Left ventricle myocardium inferior (tissue), 1 donor: ENCODE measurements around the gene SRPK2. TPM values are rescaled to one million over a fixed set of nuclear protein-coding genes. Genes with fewer than 3 reads are reported as not detected.

Experiments used
- DNase-seq: peaks from one replicate; pipeline ENCODE4 v3.0.0-alpha.2; 2020
- H3K27ac ChIP-seq: fragments of 200-600 bp; replicated peaks from 2 replicates; pipeline ENCODE4 v1.8.0; 2021
- H3K27me3 ChIP-seq: fragments of 200-600 bp; 2 replicates; pipeline ENCODE4 v1.8.0; 2021; ENCODE audit warnings: low read depth
- H3K36me3 ChIP-seq: fragments of 200-600 bp; 2 replicates; pipeline ENCODE4 v1.8.0; 2021
- H3K4me1 ChIP-seq: fragments of 200-600 bp; 2 replicates; pipeline ENCODE4 v1.8.0; 2021
- H3K4me3 ChIP-seq: fragments of 200-600 bp; 2 replicates; pipeline ENCODE4 v1.8.0; 2021; ENCODE audit warnings: mild to moderate bottlenecking, moderate library complexity
- H3K9me3 ChIP-seq: fragments of 200-600 bp; replicated peaks from 2 replicates; pipeline ENCODE4 v1.8.0; 2021
- intact Hi-C: fragments of 100-400 bp; cut with micrococcal nuclease; formaldehyde crosslinking; loops from one replicate; pipeline ENCODE4 v1.11.0; 2022
- total RNA-seq: library from RNA; stranded (reverse); fragmentation: NEBNext Ultra II Directional; extraction: Animal tissue kit (Norgen Biotek cat#: 25700); gene quantifications from one replicate; pipeline ENCODE4 v1.2.1, GENCODE V29; 2021
- TF ChIP-seq, protein P1 (sequence below): fragments of 200-600 bp; IDR thresholded peaks from 2 replicates; pipeline ENCODE4 v1.8.0; 2021; ENCODE audit warnings: antibody characterized with exemption, mild to moderate bottlenecking, borderline replicate concordance
- donor health status: DM: no; HTN: yes; CAD: no; lungs with severe emphysema.

Gene SRPK2
- total RNA-seq, 1 donor from 2014 or later, result 34.3 TPM

DNA sequence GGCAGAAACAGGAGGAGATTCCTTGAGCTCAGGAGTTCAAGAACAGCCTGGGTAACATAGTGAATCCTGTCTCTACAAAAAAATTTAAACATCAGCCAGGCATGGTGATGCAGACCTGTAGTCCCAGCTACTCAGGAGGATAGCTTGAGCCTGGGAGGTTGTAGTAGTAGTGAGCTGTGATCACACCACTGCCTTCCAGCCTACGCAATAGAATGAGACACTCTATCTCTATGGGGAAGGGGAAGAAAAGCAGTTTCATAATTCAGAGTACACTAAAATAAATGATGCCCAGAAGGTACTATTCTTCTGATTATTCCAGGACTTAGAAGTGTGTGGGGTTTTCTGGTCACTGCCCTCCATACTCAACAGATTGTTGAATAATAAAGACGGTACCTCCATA, 197.4 kb downstream of the SRPK2 start:
- Histone ChIP-seq H3K4me3 (no peak overlapping the region), H3K27ac (no peak overlapping the region), H3K36me3 (no peaks in the 10 kb centered on the region), H3K4me1 (peaks cover 7% of the 10 kb centered on the region), H3K27me3 (no peaks in the 10 kb centered on the region), H3K9me3 (no peaks in the 10 kb centered on the region)
- no peak for DNase-seq
- TF ChIP-seq, protein P1, sequence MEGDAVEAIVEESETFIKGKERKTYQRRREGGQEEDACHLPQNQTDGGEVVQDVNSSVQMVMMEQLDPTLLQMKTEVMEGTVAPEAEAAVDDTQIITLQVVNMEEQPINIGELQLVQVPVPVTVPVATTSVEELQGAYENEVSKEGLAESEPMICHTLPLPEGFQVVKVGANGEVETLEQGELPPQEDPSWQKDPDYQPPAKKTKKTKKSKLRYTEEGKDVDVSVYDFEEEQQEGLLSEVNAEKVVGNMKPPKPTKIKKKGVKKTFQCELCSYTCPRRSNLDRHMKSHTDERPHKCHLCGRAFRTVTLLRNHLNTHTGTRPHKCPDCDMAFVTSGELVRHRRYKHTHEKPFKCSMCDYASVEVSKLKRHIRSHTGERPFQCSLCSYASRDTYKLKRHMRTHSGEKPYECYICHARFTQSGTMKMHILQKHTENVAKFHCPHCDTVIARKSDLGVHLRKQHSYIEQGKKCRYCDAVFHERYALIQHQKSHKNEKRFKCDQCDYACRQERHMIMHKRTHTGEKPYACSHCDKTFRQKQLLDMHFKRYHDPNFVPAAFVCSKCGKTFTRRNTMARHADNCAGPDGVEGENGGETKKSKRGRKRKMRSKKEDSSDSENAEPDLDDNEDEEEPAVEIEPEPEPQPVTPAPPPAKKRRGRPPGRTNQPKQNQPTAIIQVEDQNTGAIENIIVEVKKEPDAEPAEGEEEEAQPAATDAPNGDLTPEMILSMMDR, result no peak
- intact Hi-C loops, result no loop called here

DNA sequence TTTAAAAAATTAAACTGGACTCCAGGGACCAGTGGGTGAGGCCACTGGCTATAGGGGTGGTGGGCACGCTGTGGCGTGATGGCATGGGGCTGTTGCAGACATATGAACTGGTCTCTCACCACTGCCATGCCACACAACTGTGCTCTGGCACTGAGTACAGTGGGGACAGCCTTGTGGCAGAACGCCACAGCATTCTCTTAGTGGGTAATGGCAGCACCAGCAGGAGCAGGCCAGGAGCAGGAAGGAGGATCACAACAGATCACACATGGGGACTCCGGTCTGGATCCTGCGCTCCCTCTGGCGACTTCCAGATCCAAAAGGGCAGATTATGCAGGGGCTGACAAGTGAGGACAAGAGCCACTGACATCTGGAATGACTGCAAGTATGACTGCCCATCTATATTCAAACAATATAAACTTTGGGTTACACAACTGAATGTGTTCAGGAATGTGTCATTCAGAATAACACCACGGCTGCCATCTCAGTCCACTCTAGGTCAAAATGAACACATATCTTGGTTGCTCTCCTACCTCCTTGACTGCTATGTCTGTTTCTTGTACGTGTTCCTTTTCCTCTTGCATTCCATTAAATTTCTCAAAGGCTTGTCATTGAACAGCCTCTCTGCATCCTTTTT, 198.7 kb downstream of the SRPK2 start:
- no peaks in the 10 kb centered on the region for H3K27me3 ChIP-seq
- intact Hi-C loops, result no loop called here
- H3K4me3 ChIP-seq, result no peak overlapping the region
- no peaks in the 10 kb centered on the region for H3K9me3 ChIP-seq
- TF ChIP-seq, protein P1, result no peak
- DNase-seq, result no peak
- no peak overlapping the region for H3K27ac ChIP-seq
- H3K4me1 ChIP-seq, result peaks cover 7% of the 10 kb centered on the region
- no peaks in the 10 kb centered on the region for H3K36me3 ChIP-seq

DNA sequence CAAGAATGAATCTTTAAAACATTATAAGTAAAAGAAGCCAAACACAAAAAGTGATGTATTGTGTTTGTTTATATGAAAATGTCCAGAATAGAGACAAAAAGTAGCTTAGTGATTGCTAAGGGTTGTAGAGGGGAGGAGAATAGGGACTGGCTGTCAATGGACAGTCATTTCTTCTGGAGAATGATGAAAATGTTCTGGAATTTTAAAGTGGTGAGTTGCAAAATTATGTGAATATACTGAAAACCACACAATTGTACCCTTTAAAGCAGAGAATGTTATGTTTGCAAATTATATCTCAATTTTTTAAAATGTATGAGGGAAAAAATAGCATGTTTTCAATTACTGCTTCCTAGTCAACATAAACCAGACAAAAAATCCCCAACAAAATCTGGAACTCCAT, 200.5 kb downstream of the SRPK2 start:
- H3K9me3 ChIP-seq, result no peaks in the 10 kb centered on the region

DNA sequence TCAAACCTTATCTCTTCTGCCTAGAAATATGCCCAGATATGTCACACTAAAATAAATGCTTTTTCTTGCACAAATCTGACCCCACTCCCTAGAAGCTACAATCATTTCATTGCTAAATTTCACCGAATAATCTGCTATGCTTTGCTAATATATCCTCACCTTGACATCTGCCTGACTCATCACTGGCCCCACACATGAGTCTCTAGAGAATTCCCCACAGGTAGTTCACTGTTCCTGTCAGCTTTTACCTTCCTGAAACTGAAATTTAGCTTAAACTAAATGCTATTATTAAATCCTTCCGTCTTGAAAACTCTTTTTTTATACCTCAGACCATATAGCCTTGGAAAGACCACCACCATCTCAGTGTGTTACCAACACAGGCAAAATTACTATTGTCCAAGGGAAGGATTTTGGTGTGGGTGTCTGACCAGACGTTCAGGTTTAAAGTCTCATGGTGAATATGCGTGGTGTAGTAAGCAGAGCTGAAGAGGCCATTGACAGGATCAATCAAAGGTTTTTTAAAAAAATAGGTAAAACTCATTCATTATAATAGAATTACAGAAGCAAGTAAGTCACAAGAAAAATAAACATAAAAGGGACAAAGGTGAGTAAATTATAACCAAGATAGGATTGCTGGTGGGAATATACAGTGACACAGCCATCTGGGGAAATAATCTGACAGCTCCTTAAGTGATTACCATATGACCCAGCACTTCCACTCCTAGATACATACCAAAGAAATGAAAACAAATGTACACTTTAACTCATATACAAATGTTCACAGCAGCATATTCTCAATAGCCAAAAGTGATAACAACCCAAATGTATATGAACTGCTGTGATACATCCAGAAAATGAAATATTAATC, 201.2 kb downstream of the SRPK2 start:
- Histone ChIP-seq H3K4me3 (no peak overlapping the region), H3K36me3 (no peaks in the 10 kb centered on the region), H3K4me1 (peaks cover 7% of the 10 kb centered on the region), H3K27me3 (no peaks in the 10 kb centered on the region), H3K9me3 (no peaks in the 10 kb centered on the region), H3K27ac (no peak overlapping the region)
- intact Hi-C loops, result no loop called here
- TF ChIP-seq, protein P1, result no peak
- DNase-seq, result no peak

More for the DNA sequence above, 200.5 kb downstream of the SRPK2 start:
- no peak overlapping the region for H3K27ac ChIP-seq
- H3K27me3 ChIP-seq, result no peaks in the 10 kb centered on the region
- TF ChIP-seq, protein P1, result no peak
- DNase-seq, result no peak
- H3K4me1 ChIP-seq, result peaks cover 7% of the 10 kb centered on the region
- intact Hi-C loops, result no loop called here
- no peaks in the 10 kb centered on the region for H3K36me3 ChIP-seq
- H3K4me3 ChIP-seq, result no peak overlapping the region

DNA sequence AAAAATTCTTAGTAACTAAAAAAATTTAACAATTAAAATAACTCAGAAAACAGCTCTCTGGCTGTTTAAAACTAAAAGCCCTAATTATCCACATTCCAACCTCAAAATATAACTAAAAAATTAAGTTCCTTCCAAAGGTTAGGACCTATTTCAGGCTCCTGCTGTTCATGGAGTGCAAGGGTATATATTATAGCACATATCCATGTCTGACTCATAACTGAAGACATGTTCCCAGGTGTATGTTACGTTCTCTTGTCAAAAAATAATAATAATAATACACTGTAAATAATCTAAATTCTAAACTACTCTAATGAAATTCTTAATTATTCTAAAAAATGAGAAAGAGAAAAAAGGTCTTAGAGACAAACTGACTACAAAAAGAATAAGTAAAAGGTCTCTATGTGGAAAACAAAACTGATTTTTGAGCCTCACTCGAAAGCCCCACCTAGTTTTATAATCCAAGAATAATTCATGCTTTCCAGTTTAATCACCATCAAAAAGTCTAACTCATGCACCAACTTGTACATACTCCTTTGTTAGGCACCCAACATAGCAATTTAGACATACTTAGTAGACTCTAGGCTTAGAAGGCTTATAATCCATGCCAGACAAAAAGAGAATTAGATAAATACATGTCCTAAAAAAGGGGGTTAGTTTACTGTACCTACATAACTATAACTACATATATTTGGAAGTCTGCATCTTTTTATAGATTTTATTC, 203.3 kb downstream of the SRPK2 start:
- Histone ChIP-seq H3K4me1 (peaks cover 5% of the 10 kb centered on the region), H3K36me3 (no peaks in the 10 kb centered on the region), H3K4me3 (no peak overlapping the region), H3K27me3 (no peaks in the 10 kb centered on the region), H3K27ac (no peak overlapping the region), H3K9me3 (peaks cover 2% of the 10 kb centered on the region)
- DNase-seq, result no peak
- intact Hi-C loops, result no loop called here
- TF ChIP-seq, protein P1, result no peak
